Lower leg skin (tissue), 4 donors: Measurements from ENCODE around the gene TIPIN. TPM values are rescaled to one million over a fixed set of nuclear protein-coding genes. Genes with fewer than 3 reads are reported as not detected.
"Not testable (repeated sequence)": the region's sequence is repeated elsewhere in the genome, so short reads cannot be mapped to it uniquely, and the experiment has no call there.

ENCODE experiments used
- DNase-seq, 2 donors: peaks; one replicate each; pipeline ENCODE4 v3.0.0-alpha.2; 2019; ENCODE audit warnings: low spot score in 2 of 2
- H3K4me3 ChIP-seq: fragments of 200-600 bp; sonication (generic); 2 replicates; pipeline ENCODE4 v1.5.1; 2017; ENCODE audit warnings: mild to moderate bottlenecking, low read depth; ENCODE audit not compliant: poor library complexity, severe bottlenecking
- POLR2A ChIP-seq, 2 donors: fragments of 450-650 bp; IDR thresholded peaks; one replicate each; pipeline ENCODE4 v1.6.1; 2016 to 2017; ENCODE audit warnings: antibody characterized with exemption in 2 of 2, mild to moderate bottlenecking in 1 of 2, moderate library complexity in 1 of 2
- WGBS, 2 donors: methylation state at CpG; one replicate each; pipeline ENCODE4 v1.1.5; 2018; 5-methylcytosine and 5-hydroxymethylcytosine counted together
- intact Hi-C: fragments of 100-400 bp; cut with DNase I; formaldehyde crosslinking; loops from one replicate; pipeline ENCODE4 v1.15.0; 2023; ENCODE audit warnings: low total_unique reads
- total RNA-seq, 4 donors: library from RNA; depleted of rRNA; stranded (reverse); fragments of >200 nt; gene quantifications; one replicate each; pipeline ENCODE4 v1.1.0, GENCODE V29; 2016
- TF ChIP-seq, protein P1 (sequence below), 3 donors: fragments of 450-650 bp; IDR thresholded peaks; one replicate each; pipeline ENCODE4 v1.5.1; 2016; ENCODE audit warnings: antibody characterized with exemption in 3 of 3, mild to moderate bottlenecking in 3 of 3, moderate library complexity in 2 of 3

Gene TIPIN
- total RNA-seq, 4 donors from 2014 or later: 4.0 to 14.8 (median 5.3) TPM

DNA sequence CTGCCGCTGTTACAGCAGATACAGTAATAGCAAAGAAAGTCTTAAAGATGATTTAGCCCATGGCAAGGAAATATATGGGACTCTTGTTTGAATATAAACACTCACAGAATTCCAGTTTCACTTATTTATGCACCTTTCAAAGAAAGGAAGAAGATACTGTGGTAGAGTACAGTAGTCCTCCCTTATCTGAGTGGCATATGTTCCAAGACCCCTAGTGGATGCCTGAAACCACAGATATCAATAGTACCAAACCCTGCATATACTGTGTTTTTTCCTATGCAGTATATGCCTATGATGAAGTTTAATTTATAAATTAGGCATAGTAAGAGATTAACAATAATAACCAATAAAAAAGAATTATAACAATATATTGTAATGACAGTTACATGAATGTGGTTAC lies 38.4 kb upstream of the TIPIN start:
- H3K4me3 ChIP-seq: no peak overlapping the region
- no peak for TF ChIP-seq POLR2A (IDR thresholded peaks at IDR 0.05)
- TF ChIP-seq, protein P1, sequence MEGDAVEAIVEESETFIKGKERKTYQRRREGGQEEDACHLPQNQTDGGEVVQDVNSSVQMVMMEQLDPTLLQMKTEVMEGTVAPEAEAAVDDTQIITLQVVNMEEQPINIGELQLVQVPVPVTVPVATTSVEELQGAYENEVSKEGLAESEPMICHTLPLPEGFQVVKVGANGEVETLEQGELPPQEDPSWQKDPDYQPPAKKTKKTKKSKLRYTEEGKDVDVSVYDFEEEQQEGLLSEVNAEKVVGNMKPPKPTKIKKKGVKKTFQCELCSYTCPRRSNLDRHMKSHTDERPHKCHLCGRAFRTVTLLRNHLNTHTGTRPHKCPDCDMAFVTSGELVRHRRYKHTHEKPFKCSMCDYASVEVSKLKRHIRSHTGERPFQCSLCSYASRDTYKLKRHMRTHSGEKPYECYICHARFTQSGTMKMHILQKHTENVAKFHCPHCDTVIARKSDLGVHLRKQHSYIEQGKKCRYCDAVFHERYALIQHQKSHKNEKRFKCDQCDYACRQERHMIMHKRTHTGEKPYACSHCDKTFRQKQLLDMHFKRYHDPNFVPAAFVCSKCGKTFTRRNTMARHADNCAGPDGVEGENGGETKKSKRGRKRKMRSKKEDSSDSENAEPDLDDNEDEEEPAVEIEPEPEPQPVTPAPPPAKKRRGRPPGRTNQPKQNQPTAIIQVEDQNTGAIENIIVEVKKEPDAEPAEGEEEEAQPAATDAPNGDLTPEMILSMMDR (IDR thresholded peaks at IDR 0.05): no peak
- 94 to 100% methylated on average over 1 of the region's 1 CpG for WGBS, 2 donors
- DNase-seq: no peak
- intact Hi-C loops: no loop called here

DNA sequence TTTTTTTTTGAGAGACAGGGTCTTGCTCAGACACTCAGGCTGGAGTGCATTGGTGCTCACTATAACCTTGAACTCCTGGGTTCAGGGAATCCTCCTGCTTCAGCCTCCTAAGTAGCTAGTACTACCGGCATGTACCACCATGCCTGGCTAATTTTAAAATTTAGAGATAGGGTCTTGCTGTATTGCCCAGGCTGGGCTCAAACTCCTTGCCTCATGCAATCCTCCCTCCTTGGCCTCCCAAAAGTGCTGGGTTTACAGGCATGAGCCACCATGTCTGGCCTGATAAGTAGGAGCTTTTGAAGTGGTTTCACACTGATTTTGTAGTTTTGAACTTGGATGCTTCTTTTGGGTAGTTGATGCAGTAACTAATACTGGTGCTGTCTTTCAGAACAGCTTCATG lies 38.0 kb upstream of the TIPIN start:
- no peak overlapping the region for H3K4me3 ChIP-seq
- 94 to 100% methylated on average over 1 of the region's 1 CpG for WGBS, 2 donors
- intact Hi-C loops: no loop called here
- TF ChIP-seq POLR2A (IDR thresholded peaks at IDR 0.05): no peak
- TF ChIP-seq, protein P1 (IDR thresholded peaks at IDR 0.05): no peak
- DNase-seq: no peak

DNA sequence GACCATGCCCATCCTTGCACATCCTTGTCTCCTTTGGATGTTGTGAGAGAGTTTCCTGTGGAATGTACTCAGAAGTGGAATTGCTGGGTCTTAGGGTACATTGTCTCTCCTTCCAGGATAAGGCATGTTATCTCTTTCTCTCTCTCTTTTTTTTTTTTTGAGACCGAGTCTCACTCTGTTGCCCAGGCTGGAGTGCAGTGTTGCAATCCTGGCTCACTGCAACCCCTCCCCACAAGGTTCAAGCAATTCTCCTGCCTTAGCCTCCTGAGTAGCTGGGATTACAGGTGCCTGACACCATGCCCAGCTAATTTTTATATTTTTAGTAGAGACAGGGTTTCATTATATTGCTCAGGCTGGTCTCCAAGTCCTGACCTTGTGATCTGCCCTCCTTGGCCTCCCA lies 36.6 kb upstream of the TIPIN start:
- intact Hi-C loops, DNase-seq: not testable (repeated sequence)
- WGBS, 2 donors: 87 to 100% methylated on average over 1 of the region's 1 CpG

DNA sequence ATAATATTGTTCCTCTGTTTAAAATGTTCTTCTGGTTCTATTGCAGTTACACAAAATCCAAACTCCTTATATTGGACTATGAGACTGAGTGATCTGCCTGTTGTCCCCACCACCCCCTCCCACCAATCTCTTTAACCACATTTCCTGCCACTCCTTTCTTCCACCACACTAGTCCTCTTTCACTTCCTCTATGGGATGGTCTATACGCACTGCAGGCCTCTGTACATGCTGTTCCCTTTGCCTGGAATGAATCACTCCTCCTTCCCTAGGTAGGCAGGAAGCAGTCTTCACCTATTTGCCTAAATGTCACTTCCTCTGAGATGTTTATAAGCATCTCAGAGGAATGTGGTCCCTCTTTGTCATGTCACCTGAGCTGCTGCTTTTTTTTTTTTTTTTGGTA lies 34.2 kb upstream of the TIPIN start:
- DNase-seq: peak in 1 of 2 donors; percentile 22
- TF ChIP-seq, protein P1 (IDR thresholded peaks at IDR 0.05): no peak
- no peak overlapping the region for H3K4me3 ChIP-seq
- intact Hi-C loops: no loop called here
- WGBS, 2 donors: 58 to 88% methylated on average over 1 of the region's 1 CpG

More for the DNA sequence above, 36.6 kb upstream of the TIPIN start:
- H3K4me3 ChIP-seq: not testable (repeated sequence)

DNA sequence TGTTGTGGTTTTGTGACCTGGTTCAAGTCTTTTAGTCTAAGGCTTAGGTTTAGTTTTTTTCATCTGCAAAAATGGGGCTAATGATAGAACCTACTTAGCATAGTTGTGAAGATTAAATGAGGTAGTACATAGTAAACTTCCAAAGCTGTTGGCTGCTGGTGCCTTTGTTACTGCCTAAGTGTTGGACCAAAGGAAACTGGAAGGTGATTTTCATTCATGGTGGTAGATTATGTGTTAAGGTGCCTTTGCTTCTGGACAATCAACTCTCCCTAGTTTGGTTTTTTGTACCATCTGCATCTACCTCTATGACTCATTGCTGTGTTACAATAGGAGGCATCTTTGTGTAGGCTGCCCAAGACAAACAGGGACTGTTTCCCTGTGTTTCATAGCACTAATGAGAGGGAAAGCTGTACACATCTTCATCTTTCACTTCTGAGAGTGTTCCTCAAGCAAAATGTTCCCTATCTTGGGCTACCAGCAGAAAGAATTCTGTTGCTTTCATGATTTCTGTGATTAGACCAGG lies 33.4 kb upstream of the TIPIN start:
- intact Hi-C loops: loop anchor here (10.0 kb wide), 1 partner anchor 105 kb away; the partner anchor contains the start of gene SNAPC5
- no peak overlapping the region for H3K4me3 ChIP-seq
- no peak for TF ChIP-seq POLR2A (IDR thresholded peaks at IDR 0.05)
- TF ChIP-seq, protein P1 (IDR thresholded peaks at IDR 0.05): no peak
- DNase-seq: no peak

DNA sequence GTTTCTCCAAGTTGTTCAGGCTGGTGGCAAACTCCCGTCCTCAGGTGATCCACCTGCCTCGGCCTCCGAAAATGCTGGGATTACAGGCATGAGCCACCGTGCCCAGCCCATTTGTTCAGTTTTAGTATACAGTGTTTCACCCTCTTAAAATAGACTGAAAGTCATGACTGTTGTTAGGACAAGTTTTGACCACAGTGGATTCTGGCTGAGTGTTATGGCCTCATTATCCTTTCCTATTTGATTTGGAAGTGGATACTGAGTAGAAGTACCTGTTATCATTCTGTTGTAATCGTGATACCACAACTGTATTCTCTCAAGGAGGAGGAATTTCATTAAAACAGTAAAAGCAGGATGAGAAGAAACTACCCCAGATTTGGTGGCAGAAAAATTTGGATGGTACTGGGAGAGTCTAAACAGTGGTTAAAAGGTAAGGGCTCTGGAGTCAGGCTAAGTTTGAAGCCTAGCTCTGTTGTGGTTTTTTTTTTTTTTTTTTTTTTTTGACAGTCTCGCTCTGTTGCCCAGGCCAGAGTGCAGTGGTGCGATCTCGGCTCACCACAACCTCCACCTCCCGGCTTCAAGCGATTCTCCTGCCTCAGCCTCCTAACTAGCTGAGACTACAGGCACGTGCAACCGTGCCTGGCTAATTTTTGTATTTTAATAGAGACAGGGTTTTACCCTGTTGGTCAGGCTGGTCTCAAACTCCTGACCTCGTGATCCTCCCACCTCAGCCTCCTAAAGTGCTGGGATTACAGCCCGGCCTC lies 32.8 kb upstream of the TIPIN start:
- 84 to 90% methylated on average over 14 of the region's 14 CpGs for WGBS, 2 donors

More for the DNA sequence above, 32.8 kb upstream of the TIPIN start:
- TF ChIP-seq, protein P1 (IDR thresholded peaks at IDR 0.05): no peak
- TF ChIP-seq POLR2A (IDR thresholded peaks at IDR 0.05): no peak
- no peak for DNase-seq
- H3K4me3 ChIP-seq: no peak overlapping the region
- intact Hi-C loops: loop anchor here (10.0 kb wide), 1 partner anchor 106 kb away; the partner anchor contains the start of gene SNAPC5
